Type B pancreatic cell (in vitro differentiated cells): ENCODE measurements around the gene IZUMO1. TPM values are rescaled to one million over a fixed set of nuclear protein-coding genes. Genes with fewer than 3 reads are reported as not detected.

Experiments
- DNase-seq: peaks from one replicate; pipeline ENCODE4 v3.0.0; 2021; ENCODE audit warnings: mixed read lengths; ENCODE audit not compliant: unreplicated experiment; ENCODE audit errors: extremely low spot score
- H3K27ac Mint-ChIP-seq: 2 replicates; pipeline ENCODE4 v1.8.0; 2021; ENCODE audit warnings: mild to moderate bottlenecking, mixed read lengths
- H3K27me3 Mint-ChIP-seq: 2 replicates; pipeline ENCODE4 v1.8.0; 2021; ENCODE audit warnings: mixed read lengths
- H3K36me3 Mint-ChIP-seq: 2 replicates; pipeline ENCODE4 v1.8.0; 2021; ENCODE audit warnings: mixed read lengths
- H3K4me1 Mint-ChIP-seq: one replicate; pipeline ENCODE4 v1.8.0; 2021; ENCODE audit warnings: mixed read lengths; ENCODE audit not compliant: unreplicated experiment
- H3K4me3 Mint-ChIP-seq: 2 replicates; pipeline ENCODE4 v1.8.0; 2021; ENCODE audit warnings: mild to moderate bottlenecking, mixed read lengths
- H3K9me3 Mint-ChIP-seq: 2 replicates; pipeline ENCODE4 v1.8.0; 2021; ENCODE audit warnings: mixed read lengths
- CTCF ChIP-seq: fragments of 200-600 bp; sonication (generic); conservative IDR thresholded peaks from 2 replicates; pipeline ENCODE4 v1.5.0; 2021; ENCODE audit warnings: antibody characterized with exemption, mild to moderate bottlenecking
- total RNA-seq: library from RNA; stranded (reverse); gene quantifications from 2 replicates; pipeline ENCODE4 v1.2.1, GENCODE V29; 2021; ENCODE audit warnings: low replicate concordance

IZUMO1 gene
- total RNA-seq, 1 donor from 2014 or later, result 4.8 TPM

- no peak for TF ChIP-seq CTCF
- no peak for DNase-seq
- Mint-ChIP-seq H3K9me3 (no peaks in the 10 kb centered on the region), H3K4me3 (no peak overlapping the region), H3K4me1 (peaks cover 14% of the 10 kb centered on the region), H3K36me3 (no peaks in the 10 kb centered on the region), H3K27me3 (peaks cover 37% of the 10 kb centered on the region), H3K27ac (no peak overlapping the region)
These were observed 9.1 kb upstream of the IZUMO1 start for GRCh38 chr19:48755787-48756186.

- Mint-ChIP-seq H3K4me1 (peaks cover 14% of the 10 kb centered on the region), H3K9me3 (no peaks in the 10 kb centered on the region), H3K36me3 (no peaks in the 10 kb centered on the region), H3K4me3 (no peak within 1 kb of the TSS), H3K27ac (peak within 1 kb of the TSS; percentile 95), H3K27me3 (peaks cover 34% of the 10 kb centered on the region)
- no peak for DNase-seq
- TF ChIP-seq CTCF, result no peak
These were observed 8.5 kb upstream of the IZUMO1 start, which contains the start of gene FGF21 for GRCh38 chr19:48755084-48755641. Gene FGF21 (plus strand): TSS chr19:48755524. CDS start chr19:48756237, 713 bp downstream.

- TF ChIP-seq CTCF, result peak; percentile 64
- H3K4me3 Mint-ChIP-seq, result peak within 1 kb of the TSS; percentile 90
- peak; percentile 89 for DNase-seq
- H3K4me1 Mint-ChIP-seq, result peaks cover 18% of the 10 kb centered on the region
- peak within 1 kb of the TSS; percentile 95 for H3K27ac Mint-ChIP-seq
- H3K27me3 Mint-ChIP-seq, result peaks cover 34% of the 10 kb centered on the region
- no peaks in the 10 kb centered on the region for H3K36me3 Mint-ChIP-seq
- no peaks in the 10 kb centered on the region for H3K9me3 Mint-ChIP-seq
These were observed 6.0 kb upstream of the IZUMO1 start, which contains the start of gene FUT1 for GRCh38 chr19:48752496-48753365. Gene FUT1 (minus strand): TSS chr19:48752641. CDS start chr19:48751281, 1,360 bp downstream.

- H3K4me3 Mint-ChIP-seq, result peak overlapping the region; percentile 90
- H3K27me3 Mint-ChIP-seq, result peaks cover 34% of the 10 kb centered on the region
- no peak for DNase-seq
- no peaks in the 10 kb centered on the region for H3K36me3 Mint-ChIP-seq
- H3K4me1 Mint-ChIP-seq, result peaks cover 18% of the 10 kb centered on the region
- no peak for TF ChIP-seq CTCF
- H3K9me3 Mint-ChIP-seq, result no peaks in the 10 kb centered on the region
- H3K27ac Mint-ChIP-seq, result peak overlapping the region; percentile 83
These were observed 5.3 kb upstream of the IZUMO1 start for GRCh38 chr19:48751845-48752495.

GRCh38 chr19:48750771-48751504 lies 4.2 kb upstream of the IZUMO1 start:
- Mint-ChIP-seq H3K36me3 (peaks cover 5% of the 10 kb centered on the region), H3K4me1 (peaks cover 18% of the 10 kb centered on the region), H3K4me3 (peak overlapping the region; percentile 77), H3K27ac (no peak overlapping the region), H3K27me3 (peaks cover 34% of the 10 kb centered on the region), H3K9me3 (no peaks in the 10 kb centered on the region)
- no peak for TF ChIP-seq CTCF
- no peak for DNase-seq
